ENCODE results near the gene ASIC1.

- TF ChIP-seq POLR2A (IDR thresholded peaks at IDR 0.05; ENCODE audit: low read depth, low read length) (no peak), CTCF (conservative IDR thresholded peaks at IDR 0.05; ENCODE audit: low read depth, low read length) (no peak), SMC3 (IDR thresholded peaks at IDR 0.05; ENCODE audit: low read depth, low read length) (no peak), BHLHE40 (IDR thresholded peaks at IDR 0.05; ENCODE audit: low read depth, low read length) (no peak), MAFK (IDR thresholded peaks at IDR 0.05; ENCODE audit: low read depth, low read length) (no peak), CEBPB (IDR thresholded peaks at IDR 0.05; ENCODE audit: low read depth, low read length) (no peak), CHD1 (IDR thresholded peaks at IDR 0.05; ENCODE audit: low read depth, low read length) (no peak)
Observed at GRCh38 chr12:50024227-50024626, 33.2 kb upstream of the ASIC1 start.

All from IMR-90 (cell line).